ENCODE data around the gene SORCS2.

GRCh38 chr4:7390906-7391636 is 198.7 kb downstream of the SORCS2 start:
- no peak for TF ChIP-seq CTCF (conservative IDR thresholded peaks at IDR 0.05; ENCODE audit: low read length)
- TF ChIP-seq EZH2phosphoT487 (IDR thresholded peaks at IDR 0.05; ENCODE audit: borderline replicate concordance, low read depth, low read length) = no peak

Data from OCI-LY7 (cell line).